IMR-90 (cell line): ENCODE data around the gene DYRK3. TPM values are rescaled to one million over a fixed set of nuclear protein-coding genes. Genes with fewer than 3 reads are reported as not detected.

ENCODE experiments used
- ATAC-seq: fragments of 200-7000 bp; cut with Tn5 transposase; 2 replicates; pipeline ENCODE4 v1.9.1; 2020; ENCODE audit warnings: low read depth, mild to moderate bottlenecking, moderate library complexity
- BruUV-seq: library from RNA; stranded (reverse); fragments of 400-500 nt; replicated peaks from 2 replicates; lab custom pipeline; 2021; lab: Mats Ljungman, UMichigan
- CTCF ChIA-PET: fragments of 300-600 bp; formaldehyde crosslinking; extraction: SDS; loops from one replicate; lab custom pipeline; 2021; ENCODE audit warnings: antibody characterized with exemption; lab: Yijun Ruan, JAX
- POLR2A ChIA-PET: fragments of 300-600 bp; sonication (Branson Sonifier 250); formaldehyde crosslinking; loops from one replicate; lab custom pipeline; 2022; ENCODE audit warnings: antibody characterized with exemption; ENCODE audit not compliant: unreplicated experiment; lab: Charles Lee
- DNase-seq: peaks from one replicate; pipeline ENCODE4 v3.0.0; 2013
- H2AFZ ChIP-seq: replicated peaks from 2 replicates; pipeline ENCODE3; 2013; ENCODE audit warnings: low read length, mild to moderate bottlenecking; ENCODE audit not compliant: poor library complexity
- H2AK5ac ChIP-seq: 2 replicates; pipeline ENCODE4 v1.6.1; 2013; ENCODE audit warnings: low read depth, low read length, inconsistent platforms
- H2AK9ac ChIP-seq: replicated peaks from 2 replicates; pipeline ENCODE3; 2013; ENCODE audit warnings: mild to moderate bottlenecking, low read depth, low read length, moderate library complexity; ENCODE audit not compliant: poor library complexity
- H2BK120ac ChIP-seq: 2 replicates; pipeline ENCODE4 v1.6.1; 2013; ENCODE audit warnings: low read depth, low read length, inconsistent platforms
- H2BK15ac ChIP-seq: 3 replicates; pipeline ENCODE4 v1.6.1; 2013; ENCODE audit warnings: low read depth, low read length, inconsistent platforms
- H2BK20ac ChIP-seq: 2 replicates; pipeline ENCODE4 v1.6.1; 2013; ENCODE audit warnings: low read depth, mild to moderate bottlenecking, inconsistent platforms, low read length, moderate library complexity
- H2BK5ac ChIP-seq: 2 replicates; pipeline ENCODE4 v1.6.1; 2013; ENCODE audit warnings: mild to moderate bottlenecking, low read depth, low read length, inconsistent platforms; ENCODE audit not compliant: poor library complexity, severe bottlenecking
- H3K14ac ChIP-seq: replicated peaks from 2 replicates; pipeline ENCODE4 v1.6.1; 2013; ENCODE audit warnings: low read depth, low read length, inconsistent platforms
- H3K18ac ChIP-seq: 2 replicates; pipeline ENCODE4 v1.6.1; 2013; ENCODE audit warnings: low read depth, low read length, control low read depth
- H3K23ac ChIP-seq: 2 replicates; pipeline ENCODE4 v1.6.1; 2013; ENCODE audit warnings: low read depth, low read length, inconsistent platforms
- H3K27ac ChIP-seq: 2 replicates; pipeline ENCODE4 v1.5.1; 2013; ENCODE audit warnings: mild to moderate bottlenecking, control low read depth, low read length; ENCODE audit not compliant: insufficient read depth
- H3K27me3 ChIP-seq: 2 replicates; pipeline ENCODE4 v1.6.1; 2013; ENCODE audit warnings: low read length; ENCODE audit not compliant: control insufficient read depth, insufficient read depth
- H3K36me3 ChIP-seq: 2 replicates; pipeline ENCODE4 v1.6.1; 2013; ENCODE audit warnings: low read length, mixed read lengths; ENCODE audit not compliant: control insufficient read depth, insufficient read depth
- H3K4ac ChIP-seq: 2 replicates; pipeline ENCODE4 v1.6.1; 2013; ENCODE audit warnings: low read depth, low read length, inconsistent platforms
- H3K4me1 ChIP-seq: 2 replicates; pipeline ENCODE4 v1.6.1; 2013; ENCODE audit warnings: low read length, mixed read lengths; ENCODE audit not compliant: control insufficient read depth, insufficient read depth
- H3K4me2 ChIP-seq: 2 replicates; pipeline ENCODE4 v1.6.1; 2013; ENCODE audit warnings: low read depth, mild to moderate bottlenecking, control low read depth, low read length, moderate library complexity
- H3K4me3 ChIP-seq: 2 replicates; pipeline ENCODE4 v1.5.1; 2013; ENCODE audit warnings: low read depth, mild to moderate bottlenecking, control low read depth, low read length, moderate library complexity; ENCODE audit not compliant: insufficient read depth
- H3K56ac ChIP-seq: 2 replicates; pipeline ENCODE4 v1.6.1; 2013; ENCODE audit warnings: low read length, inconsistent platforms; ENCODE audit not compliant: insufficient read depth; ENCODE audit errors: extremely low read depth
- H3K79me1 ChIP-seq, 2 experiments: 2 replicates each; pipeline ENCODE4 v1.6.1; 2013; ENCODE audit warnings: low read length in 2 of 2, inconsistent platforms in 1 of 2, low read depth in 1 of 2
- H3K9ac ChIP-seq: 2 replicates; pipeline ENCODE4 v1.6.1; 2013; ENCODE audit warnings: low read depth, low read length, control low read depth
- H3K9me1 ChIP-seq: 2 replicates; pipeline ENCODE4 v1.6.1; 2013; ENCODE audit warnings: low read length, inconsistent platforms; ENCODE audit not compliant: insufficient read depth
- H3K9me3 ChIP-seq: 2 replicates; pipeline ENCODE4 v1.6.1; 2013; ENCODE audit warnings: low read length; ENCODE audit not compliant: control insufficient read depth, insufficient read depth
- H4K20me1 ChIP-seq: 2 replicates; pipeline ENCODE4 v1.6.1; 2013; ENCODE audit warnings: low read length, inconsistent platforms; ENCODE audit not compliant: insufficient read depth
- H4K5ac ChIP-seq: 2 replicates; pipeline ENCODE4 v1.6.1; 2013; ENCODE audit warnings: mild to moderate bottlenecking, low read depth, low read length, control low read depth
- H4K8ac ChIP-seq, 2 experiments: 2 replicates each; pipeline ENCODE4 v1.6.1; 2013; ENCODE audit warnings: low read depth in 2 of 2, low read length in 2 of 2, control low read depth in 1 of 2, inconsistent platforms in 1 of 2
- H4K91ac ChIP-seq: 2 replicates; pipeline ENCODE4 v1.6.1; 2013; ENCODE audit warnings: low read depth, low read length, inconsistent platforms; ENCODE audit not compliant: insufficient read depth
- CEBPB ChIP-seq: IDR thresholded peaks from 2 replicates; pipeline ENCODE4 v1.6.1; 2012; ENCODE audit warnings: low read depth, low read length, improper control_type of control experiment
- CHD1 ChIP-seq: IDR thresholded peaks from 2 replicates; pipeline ENCODE4 v1.6.1; 2012; ENCODE audit warnings: low read depth, low read length, improper control_type of control experiment
- CTCF ChIP-seq: conservative IDR thresholded peaks from 2 replicates; pipeline ENCODE4 v1.5.1; 2012; ENCODE audit warnings: mild to moderate bottlenecking, low read depth, low read length, improper control_type of control experiment
- ELK1 ChIP-seq: fragments of 150-350 bp; IDR thresholded peaks from 2 replicates; pipeline ENCODE4 v1.6.1; 2016; ENCODE audit warnings: low read depth, mild to moderate bottlenecking, low read length, moderate library complexity, borderline replicate concordance
- MAFK ChIP-seq: IDR thresholded peaks from 2 replicates; pipeline ENCODE4 v1.6.1; 2012; ENCODE audit warnings: low read depth, low read length, improper control_type of control experiment
- NFE2L2 ChIP-seq: fragments of 150-350 bp; IDR thresholded peaks from 2 replicates; pipeline ENCODE4 v1.6.1; 2016; ENCODE audit warnings: low read depth, mild to moderate bottlenecking, low read length
- POLR2A ChIP-seq: IDR thresholded peaks from 2 replicates; pipeline ENCODE4 v1.6.1; 2012; ENCODE audit warnings: mild to moderate bottlenecking, low read depth, low read length
- RCOR1 ChIP-seq: IDR thresholded peaks from 2 replicates; pipeline ENCODE4 v1.6.1; 2012; ENCODE audit warnings: mild to moderate bottlenecking, low read length, improper control_type of control experiment; ENCODE audit not compliant: insufficient replicate concordance
- RFX5 ChIP-seq: IDR thresholded peaks from 2 replicates; pipeline ENCODE4 v1.8.0; 2012; ENCODE audit warnings: low read depth, mild to moderate bottlenecking, low read length, moderate library complexity
- WGBS, 2 experiments: methylation state at CpG; one replicate each; pipeline versions ENCODE4 v1.1.5 to v1.1.7; 2013; ENCODE audit warnings: missing lambda C conversion rate in 2 of 2; ENCODE audit not compliant: insufficient read length in 1 of 2; ENCODE audit errors: extremely low coverage in 2 of 2; 5-methylcytosine and 5-hydroxymethylcytosine counted together
- dilution Hi-C: fragments of 300-500 bp; cut with HindIII; formaldehyde crosslinking; loops from one replicate; pipeline ENCODE4 v1.14.3; 2018; ENCODE audit warnings: low sequenced_read_pairs; ENCODE audit not compliant: unreplicated experiment
- in situ Hi-C: fragments of 300-500 bp; cut with MboI; formaldehyde crosslinking; loops from 3 replicates; pipeline ENCODE4 v1.14.3; 2019; ENCODE audit warnings: low sequenced_read_pairs, inconsistent platforms, mixed read lengths
- intact Hi-C: fragments of 100-400 bp; cut with micrococcal nuclease; formaldehyde crosslinking; loops from 2 replicates; pipeline ENCODE4 v1.10.0; 2022
- polyA plus RNA-seq, 3 experiments: library from polyadenylated mRNA; depleted of rRNA; stranded (reverse); fragments of >200 nt; gene quantifications; 2 replicates each; pipeline ENCODE4 v1.2.3, GENCODE V29; 2012; ENCODE audit warnings: low replicate concordance in 1 of 3
- total RNA-seq: library from RNA; depleted of rRNA; stranded (reverse); fragments of >200 nt; gene quantifications from 2 replicates; pipeline ENCODE4 v1.2.3, GENCODE V29; 2012

Gene DYRK3
- total and polyA plus RNA-seq, 2 of the 4 experiments (the other 2 are of a cell fraction) = 5.5 to 22.0 TPM

GRCh38 chr1:206646504-206646903 lies 11.2 kb downstream of the DYRK3 start:
- POLR2A ChIA-PET = no interaction called here
- DNase-seq (no peak), ATAC-seq (no peak)
- Histone ChIP-seq H3K23ac (no peak overlapping the region), H3K56ac (no peak overlapping the region), H3K27ac (no peak overlapping the region), H4K8ac (no peak overlapping the region), H2AK9ac (no peak overlapping the region), H3K36me3 (peaks cover 14% of the 10 kb centered on the region), H3K9me3 (no peaks in the 10 kb centered on the region), H3K79me1 (peaks cover 10 to 26% of the 10 kb centered on the region in 2 experiments; a peak in 3 of 4 replicates), H3K18ac (peak overlapping the region; percentile 18; the same call in 1 of the 2 replicates), H3K9me1 (no peaks in the 10 kb centered on the region), H3K9ac (no peak overlapping the region), H4K20me1 (no peaks in the 10 kb centered on the region; the same call in 1 of the 2 replicates), H4K91ac (no peak overlapping the region), H3K14ac (no peak overlapping the region), H3K4me2 (no peak overlapping the region), H3K27me3 (no peaks in the 10 kb centered on the region), H3K4me3 (no peak overlapping the region), H2BK20ac (no peak overlapping the region), H2AFZ (no peak overlapping the region), H2BK120ac (0 out of 2 replicates have a peak overlapping the region, but pooled peaks have one; percentile 27), H2AK5ac (no peak overlapping the region), H2BK15ac (no peak overlapping the region), H3K4ac (no peak overlapping the region), H4K5ac (no peak overlapping the region), H2BK5ac (no peak overlapping the region), H3K4me1 (peaks cover 2% of the 10 kb centered on the region; the same call in 1 of the 2 replicates)
- BruUV-seq = no TSS peak
- in situ Hi-C loops = no loop called here
- TF ChIP-seq RFX5 (no peak), ELK1 (no peak), CEBPB (no peak), POLR2A (no peak), NFE2L2 (no peak), RCOR1 (no peak), CHD1 (no peak), CTCF (no peak), MAFK (no peak)
- CTCF ChIA-PET = interaction anchor here (0.8 to 1.6 kb wide), 3 partner anchors 17 to 34 kb away, joined by 3 to 6 read pairs (median 5); partner anchors contain the start of gene EIF2D
- intact Hi-C loops = no loop called here
- WGBS, 2 experiments = 67% methylated on average over 1 of the region's 1 CpG; no CpG with 5 or more reads in 1 of the 2 experiments
- dilution Hi-C loops = no loop called here
